SK-N-SH (cell line): ENCODE results near the gene IFNA6. TPM values are rescaled to one million over a fixed set of nuclear protein-coding genes. Genes with fewer than 3 reads are reported as not detected.
A peak's percentile ranks its signal among the peaks of the same experiment; 100 is the strongest.

Experiments used
- CTCF ChIA-PET: fragments of 300-600, 350-600 bp; formaldehyde crosslinking; extraction: SDS; loops from one replicate; lab custom pipeline; 2021; lab: Yijun Ruan, JAX
- POLR2A ChIA-PET: fragments of 350-600 bp; sonication (Branson Sonifier 250); formaldehyde crosslinking; extraction: SDS; loops from one replicate; lab custom pipeline; 2020; ENCODE audit warnings: antibody characterized with exemption, inconsistent platforms; lab: Yijun Ruan, JAX
- DNase-seq: peaks from one replicate; pipeline ENCODE4 v3.0.0; 2012
- H2AFZ ChIP-seq: fragments of 200-600 bp; sonication (generic); 2 replicates; pipeline ENCODE4 v1.8.1; 2016; ENCODE audit warnings: antibody characterized with exemption, mild to moderate bottlenecking, low read depth
- H3F3A ChIP-seq: fragments of 200-600 bp; sonication (generic); replicated peaks from 2 replicates; pipeline ENCODE3; 2016; ENCODE audit warnings: antibody characterized with exemption, mild to moderate bottlenecking; ENCODE audit not compliant: insufficient read depth
- H3K27ac ChIP-seq, 2 experiments: fragments of 200-500 bp in 1 of 2; fragments of 200-600 bp in 1 of 2; sonication (Bioruptor generic) in 1 of 2; sonication (generic), shearing (Covaris generic) in 1 of 2; 2 replicates each; pipeline versions ENCODE4 v1.5.1 to v1.6.1; 2014 to 2016; ENCODE audit warnings: low read depth in 2 of 2, inconsistent platforms in 1 of 2, low read length in 1 of 2, mild to moderate bottlenecking in 1 of 2, mixed read lengths in 1 of 2
- H3K27me3 ChIP-seq: fragments of 200-600 bp; sonication (generic), shearing (Covaris generic); 2 replicates; pipeline ENCODE4 v1.6.1; 2016; ENCODE audit warnings: mixed run types; ENCODE audit not compliant: insufficient read depth
- H3K36me3 ChIP-seq, 2 experiments: fragments of 200-500 bp in 1 of 2; fragments of 200-600 bp in 1 of 2; sonication (Bioruptor generic) in 1 of 2; sonication (generic) in 1 of 2; replicated peaks in 1 of 2; 2 replicates each; pipeline versions ENCODE3 to v1.5.1; 2014 to 2016; ENCODE audit warnings: low read length in 1 of 2, mild to moderate bottlenecking in 1 of 2; ENCODE audit not compliant: insufficient read depth in 2 of 2, control insufficient read depth in 1 of 2
- H3K4me1 ChIP-seq, 2 experiments: fragments of 200-500 bp in 1 of 2; fragments of 200-600 bp in 1 of 2; sonication (Bioruptor generic) in 1 of 2; sonication (generic), shearing (Covaris generic) in 1 of 2; 2 replicates each; pipeline versions ENCODE4 v1.5.1 to v1.6.1; 2014 to 2016; ENCODE audit warnings: low read depth in 1 of 2, low read length in 1 of 2, mixed run types in 1 of 2; ENCODE audit not compliant: insufficient read depth in 2 of 2, control insufficient read depth in 1 of 2
- H3K4me2 ChIP-seq: fragments of 200-600 bp; sonication (generic), shearing (Covaris generic); 2 replicates; pipeline ENCODE4 v1.6.1; 2017; ENCODE audit warnings: mixed run types
- H3K4me3 ChIP-seq, 2 experiments: fragments of 200-500 bp in 1 of 2; fragments of 200-600 bp in 1 of 2; sonication (Bioruptor generic) in 1 of 2; sonication (generic), shearing (Covaris generic) in 1 of 2; 2 replicates each; pipeline versions ENCODE4 v1.5.1 to v1.8.1; 2014 to 2016; ENCODE audit warnings: low read depth in 2 of 2, inconsistent platforms in 1 of 2, low read length in 1 of 2, mild to moderate bottlenecking in 1 of 2, mixed read lengths in 1 of 2, moderate library complexity in 1 of 2
- H3K79me2 ChIP-seq: fragments of 200-600 bp; sonication (generic); 2 replicates; pipeline ENCODE4 v1.8.1; 2017; ENCODE audit warnings: mild to moderate bottlenecking; ENCODE audit not compliant: insufficient read depth
- H3K9ac ChIP-seq: fragments of 200-600 bp; sonication (generic); 2 replicates; pipeline ENCODE4 v1.6.1; 2017; ENCODE audit warnings: mixed run types
- H3K9me2 ChIP-seq: fragments of 200-600 bp; sonication (generic); 2 replicates; pipeline ENCODE4 v1.6.1; 2017; ENCODE audit warnings: mixed run types
- H3K9me3 ChIP-seq: fragments of 200-600 bp; sonication (generic); 2 replicates; pipeline ENCODE4 v1.6.1; 2017; ENCODE audit warnings: mixed run types, mild to moderate bottlenecking, moderate library complexity
- H4K20me1 ChIP-seq: fragments of 200-600 bp; sonication (generic); 2 replicates; pipeline ENCODE4 v1.6.1; 2017; ENCODE audit warnings: mild to moderate bottlenecking, mixed run types; ENCODE audit not compliant: insufficient read depth
- EP300 ChIP-seq, 2 experiments: IDR thresholded peaks; 2 replicates each; pipeline versions ENCODE4 v1.4.0 to v1.6.1; 2012; ENCODE audit warnings: borderline replicate concordance in 1 of 2, low read depth in 1 of 2, low read length in 1 of 2
- EZH2phosphoT487 ChIP-seq: fragments of 200-600 bp; sonication (generic); IDR thresholded peaks from 2 replicates; pipeline ENCODE4 v1.6.1; 2017; ENCODE audit warnings: low read depth, mixed run types, mild to moderate bottlenecking, antibody characterized with exemption, moderate library complexity, borderline replicate concordance
- FOSL2 ChIP-seq: IDR thresholded peaks from 2 replicates; pipeline ENCODE4 v1.4.0; 2012; ENCODE audit warnings: low read depth, mild to moderate bottlenecking, moderate library complexity, borderline replicate concordance
- FOXJ3 ChIP-seq: sonication (generic); formaldehyde crosslinking; IDR thresholded peaks from 2 replicates; pipeline ENCODE4 v1.5.1; 2020; ENCODE audit warnings: mild to moderate bottlenecking, missing genetic modification reagents
- FOXM1 ChIP-seq: IDR thresholded peaks from 2 replicates; pipeline ENCODE4 v1.4.0; 2012; ENCODE audit warnings: low read depth, mild to moderate bottlenecking
- JUND ChIP-seq: IDR thresholded peaks from 2 replicates; pipeline ENCODE4 v1.4.0; 2012
- MEF2A ChIP-seq: IDR thresholded peaks from 2 replicates; pipeline ENCODE4 v1.4.0; 2012; ENCODE audit warnings: low read depth, borderline replicate concordance
- NFIC ChIP-seq: IDR thresholded peaks from 2 replicates; pipeline ENCODE4 v1.4.0; 2012; ENCODE audit warnings: borderline replicate concordance
- POLR2AphosphoS5 ChIP-seq: IDR thresholded peaks from 2 replicates; pipeline ENCODE4 v1.6.1; 2012; ENCODE audit warnings: low read depth, low read length
- RAD21 ChIP-seq: IDR thresholded peaks from 2 replicates; pipeline ENCODE4 v1.6.1; 2012; ENCODE audit warnings: mild to moderate bottlenecking, low read length
- RCOR1 ChIP-seq: fragments of 150-350 bp; IDR thresholded peaks from 2 replicates; pipeline ENCODE4 v1.6.1; 2017; ENCODE audit warnings: antibody characterized with exemption, low read length
- SIN3A ChIP-seq: IDR thresholded peaks from 2 replicates; pipeline ENCODE4 v1.6.1; 2012; ENCODE audit warnings: low read depth, mild to moderate bottlenecking, low read length, moderate library complexity, borderline replicate concordance
- SMC3 ChIP-seq: IDR thresholded peaks from 2 replicates; pipeline ENCODE4 v1.6.1; 2012; ENCODE audit warnings: low read depth, low read length, improper control_type of control experiment
- TCF12 ChIP-seq: IDR thresholded peaks from 2 replicates; pipeline ENCODE4 v1.4.0; 2012
- YY1 ChIP-seq: IDR thresholded peaks from 2 replicates; pipeline ENCODE4 v1.4.0; 2012; ENCODE audit warnings: low read depth, mild to moderate bottlenecking
- WGBS: methylation state at CpG from one replicate; pipeline ENCODE4 v1.1.6; 2017; ENCODE audit warnings: low lambda C conversion rate; 5-methylcytosine and 5-hydroxymethylcytosine counted together
- polyA plus RNA-seq, 3 experiments: library from polyadenylated mRNA; depleted of rRNA; stranded (reverse); fragments of >200 nt; gene quantifications; 2 replicates each; pipeline ENCODE4 v1.2.3, GENCODE V29; 2012
- TF ChIP-seq, protein P1 (sequence below): fragments of 200-600 bp; sonication (generic); IDR thresholded peaks from 2 replicates; pipeline ENCODE4 v1.6.1; 2017; ENCODE audit warnings: antibody characterized with exemption, mild to moderate bottlenecking, moderate library complexity
- TF ChIP-seq, protein P2 (sequence below): IDR thresholded peaks from 2 replicates; pipeline ENCODE4; 2012
- TF ChIP-seq, protein P3 (sequence below): IDR thresholded peaks from 2 replicates; pipeline ENCODE4 v1.6.1; 2012; ENCODE audit warnings: mild to moderate bottlenecking, low read depth, low read length, moderate library complexity

IFNA6 gene
- polyA plus RNA-seq, 1 of the 3 experiments (the other 2 are of a cell fraction), result not detected

DNA sequence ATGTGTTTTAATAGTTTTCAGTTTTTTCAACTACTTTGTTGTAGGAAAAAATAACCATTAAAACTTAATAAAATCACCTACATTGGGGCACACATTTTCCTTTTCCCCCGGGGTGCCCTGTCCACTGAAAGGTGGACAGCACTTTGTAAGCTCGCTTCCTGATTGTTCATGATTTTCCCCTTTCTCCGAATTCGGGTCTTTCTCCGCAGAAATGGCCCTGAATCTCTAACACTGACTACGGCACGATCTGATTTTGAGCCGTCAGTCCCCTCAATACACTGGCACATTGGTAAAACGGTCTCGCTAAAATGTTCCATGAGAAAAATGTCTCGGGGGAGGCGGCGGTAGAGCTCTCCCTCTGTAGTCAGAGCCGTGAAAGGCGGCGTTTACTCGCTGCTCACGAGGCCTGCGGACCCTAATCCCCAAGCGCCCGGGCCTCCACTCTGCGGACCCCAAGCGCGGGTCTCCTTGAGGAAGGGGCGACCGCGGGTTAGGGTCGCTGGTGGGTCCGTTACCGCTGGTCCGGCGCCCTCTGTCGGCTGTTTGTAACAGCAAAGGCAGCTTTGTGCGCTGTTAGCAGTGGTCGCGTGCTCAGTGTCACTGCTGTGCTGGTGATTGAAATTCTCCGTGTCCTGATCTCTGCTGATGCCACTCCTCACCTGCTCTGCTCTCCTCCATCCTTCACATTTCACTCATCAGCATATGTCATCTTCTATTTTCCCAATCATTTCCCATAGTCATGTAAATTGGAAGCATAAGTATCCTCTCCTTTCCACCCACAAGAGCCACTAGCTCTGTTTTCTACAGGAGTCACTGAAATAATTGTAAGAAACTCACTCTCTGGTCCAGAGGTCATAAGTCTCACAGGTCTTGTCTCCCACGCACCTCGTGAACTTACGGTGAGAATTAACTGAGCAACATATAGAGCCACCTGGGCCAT lies 45.4 kb upstream of the IFNA6 start:
- peaks cover 49% of the 10 kb centered on the region; the same call in 1 of the 2 replicates for H3K27me3 ChIP-seq
- 2% methylated on average over 17 of the region's 40 CpGs for WGBS
- no peaks in the 10 kb centered on the region for H3K36me3 ChIP-seq
- H3K79me2 ChIP-seq, result no peaks in the 10 kb centered on the region
- CTCF ChIA-PET, result interaction anchor here (0.6 to 8.2 kb wide), 49 partner anchors 9 to 581 kb away, joined by 3 to 239 read pairs (median 5); partner anchors contain the start of genes IFNA2, IFNA7, IFNA8 and KLHL9
- H3K4me3 ChIP-seq, result peak overlapping the region; percentile 49 to 73
- H2AFZ ChIP-seq, result peak overlapping the region; percentile 83
- peak; percentile 65 for DNase-seq
- no peaks in the 10 kb centered on the region for H3F3A ChIP-seq
- POLR2A ChIA-PET, result no interaction called here
- no peaks in the 10 kb centered on the region for H3K9me3 ChIP-seq
- H3K9me2 ChIP-seq, result no peaks in the 10 kb centered on the region
- H3K27ac ChIP-seq, result no peak overlapping the region
- no peak overlapping the region for H3K9ac ChIP-seq
- TF ChIP-seq JUND, result no peak
- TF ChIP-seq, protein P1, sequence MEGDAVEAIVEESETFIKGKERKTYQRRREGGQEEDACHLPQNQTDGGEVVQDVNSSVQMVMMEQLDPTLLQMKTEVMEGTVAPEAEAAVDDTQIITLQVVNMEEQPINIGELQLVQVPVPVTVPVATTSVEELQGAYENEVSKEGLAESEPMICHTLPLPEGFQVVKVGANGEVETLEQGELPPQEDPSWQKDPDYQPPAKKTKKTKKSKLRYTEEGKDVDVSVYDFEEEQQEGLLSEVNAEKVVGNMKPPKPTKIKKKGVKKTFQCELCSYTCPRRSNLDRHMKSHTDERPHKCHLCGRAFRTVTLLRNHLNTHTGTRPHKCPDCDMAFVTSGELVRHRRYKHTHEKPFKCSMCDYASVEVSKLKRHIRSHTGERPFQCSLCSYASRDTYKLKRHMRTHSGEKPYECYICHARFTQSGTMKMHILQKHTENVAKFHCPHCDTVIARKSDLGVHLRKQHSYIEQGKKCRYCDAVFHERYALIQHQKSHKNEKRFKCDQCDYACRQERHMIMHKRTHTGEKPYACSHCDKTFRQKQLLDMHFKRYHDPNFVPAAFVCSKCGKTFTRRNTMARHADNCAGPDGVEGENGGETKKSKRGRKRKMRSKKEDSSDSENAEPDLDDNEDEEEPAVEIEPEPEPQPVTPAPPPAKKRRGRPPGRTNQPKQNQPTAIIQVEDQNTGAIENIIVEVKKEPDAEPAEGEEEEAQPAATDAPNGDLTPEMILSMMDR, result peak; percentile 95
- TF ChIP-seq FOXJ3 (CRISPR knock-in tag), result no peak
- no peak for TF ChIP-seq FOSL2
- TF ChIP-seq EP300 (IDR thresholded peaks at IDR 0.05; ENCODE audit: borderline replicate concordance in 1 of 2, low read depth in 1 of 2, low read length in 1 of 2), result no peak
- TF ChIP-seq, protein P2, sequence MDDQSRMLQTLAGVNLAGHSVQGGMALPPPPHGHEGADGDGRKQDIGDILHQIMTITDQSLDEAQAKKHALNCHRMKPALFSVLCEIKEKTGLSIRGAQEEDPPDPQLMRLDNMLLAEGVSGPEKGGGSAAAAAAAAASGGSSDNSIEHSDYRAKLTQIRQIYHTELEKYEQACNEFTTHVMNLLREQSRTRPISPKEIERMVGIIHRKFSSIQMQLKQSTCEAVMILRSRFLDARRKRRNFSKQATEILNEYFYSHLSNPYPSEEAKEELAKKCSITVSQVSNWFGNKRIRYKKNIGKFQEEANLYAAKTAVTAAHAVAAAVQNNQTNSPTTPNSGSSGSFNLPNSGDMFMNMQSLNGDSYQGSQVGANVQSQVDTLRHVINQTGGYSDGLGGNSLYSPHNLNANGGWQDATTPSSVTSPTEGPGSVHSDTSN, result no peak
- peak; percentile 83 for TF ChIP-seq SMC3
- TF ChIP-seq EZH2phosphoT487, result no peak
- TF ChIP-seq, protein P3, sequence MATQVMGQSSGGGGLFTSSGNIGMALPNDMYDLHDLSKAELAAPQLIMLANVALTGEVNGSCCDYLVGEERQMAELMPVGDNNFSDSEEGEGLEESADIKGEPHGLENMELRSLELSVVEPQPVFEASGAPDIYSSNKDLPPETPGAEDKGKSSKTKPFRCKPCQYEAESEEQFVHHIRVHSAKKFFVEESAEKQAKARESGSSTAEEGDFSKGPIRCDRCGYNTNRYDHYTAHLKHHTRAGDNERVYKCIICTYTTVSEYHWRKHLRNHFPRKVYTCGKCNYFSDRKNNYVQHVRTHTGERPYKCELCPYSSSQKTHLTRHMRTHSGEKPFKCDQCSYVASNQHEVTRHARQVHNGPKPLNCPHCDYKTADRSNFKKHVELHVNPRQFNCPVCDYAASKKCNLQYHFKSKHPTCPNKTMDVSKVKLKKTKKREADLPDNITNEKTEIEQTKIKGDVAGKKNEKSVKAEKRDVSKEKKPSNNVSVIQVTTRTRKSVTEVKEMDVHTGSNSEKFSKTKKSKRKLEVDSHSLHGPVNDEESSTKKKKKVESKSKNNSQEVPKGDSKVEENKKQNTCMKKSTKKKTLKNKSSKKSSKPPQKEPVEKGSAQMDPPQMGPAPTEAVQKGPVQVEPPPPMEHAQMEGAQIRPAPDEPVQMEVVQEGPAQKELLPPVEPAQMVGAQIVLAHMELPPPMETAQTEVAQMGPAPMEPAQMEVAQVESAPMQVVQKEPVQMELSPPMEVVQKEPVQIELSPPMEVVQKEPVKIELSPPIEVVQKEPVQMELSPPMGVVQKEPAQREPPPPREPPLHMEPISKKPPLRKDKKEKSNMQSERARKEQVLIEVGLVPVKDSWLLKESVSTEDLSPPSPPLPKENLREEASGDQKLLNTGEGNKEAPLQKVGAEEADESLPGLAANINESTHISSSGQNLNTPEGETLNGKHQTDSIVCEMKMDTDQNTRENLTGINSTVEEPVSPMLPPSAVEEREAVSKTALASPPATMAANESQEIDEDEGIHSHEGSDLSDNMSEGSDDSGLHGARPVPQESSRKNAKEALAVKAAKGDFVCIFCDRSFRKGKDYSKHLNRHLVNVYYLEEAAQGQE, result no peak
- TF ChIP-seq NFIC, result no peak
- TF ChIP-seq YY1, result no peak
- no peak for TF ChIP-seq MEF2A
- TF ChIP-seq SIN3A, result no peak
- TF ChIP-seq FOXM1, result no peak
- TF ChIP-seq TCF12, result no peak
- TF ChIP-seq RAD21, result peak; percentile 64
- TF ChIP-seq RCOR1, result no peak
- no peak for TF ChIP-seq POLR2AphosphoS5
- no peaks in the 10 kb centered on the region for H4K20me1 ChIP-seq
- peaks cover 0 to 4% of the 10 kb centered on the region in 2 experiments; a peak in 2 of 4 replicates for H3K4me1 ChIP-seq
- peak overlapping the region; percentile 91 for H3K4me2 ChIP-seq
